Gastroesophageal sphincter (tissue), 4 donors: Measurements from ENCODE around the gene SOX12. TPM values are rescaled to one million over a fixed set of nuclear protein-coding genes. Genes with fewer than 3 reads are reported as not detected.
"Not testable (repeated sequence)": the region's sequence is repeated elsewhere in the genome, so short reads cannot be mapped to it uniquely, and the experiment has no call there.

Source experiments
- ATAC-seq: fragments of 150-250 bp; one replicate; pipeline ENCODE4 v1.9.1; 2016; ENCODE audit warnings: mild to moderate bottlenecking, moderate library complexity
- H3K27ac ChIP-seq, 4 donors: fragments of 200-600 bp; sonication (generic) in 3 of 4; 1 replicate in 3 of 4; 2 replicates in 1 of 4; pipeline ENCODE4 v1.5.1; 2016 to 2019
- H3K27me3 ChIP-seq: fragments of 200-600 bp; sonication (generic); one replicate; pipeline ENCODE4 v1.5.1; 2019
- H3K36me3 ChIP-seq, 2 donors: fragments of 200-600 bp; sonication (generic); one replicate each; pipeline ENCODE4 v1.5.1; 2019; ENCODE audit warnings: control low read depth in 1 of 2
- H3K4me1 ChIP-seq, 3 donors: fragments of 200-600 bp; sonication (generic); 1 replicate in 2 of 3; 2 replicates in 1 of 3; pipeline ENCODE4 v1.5.1; 2016 to 2019; ENCODE audit warnings: control low read depth in 2 of 3
- H3K4me3 ChIP-seq, 2 donors: fragments of 200-600 bp; sonication (generic); one replicate each; pipeline ENCODE4 v1.5.1; 2019; ENCODE audit warnings: mild to moderate bottlenecking in 1 of 2, moderate library complexity in 1 of 2
- H3K9me3 ChIP-seq, 3 donors: fragments of 200-600 bp; sonication (generic); one replicate each; pipeline ENCODE4 v1.5.1; 2017 to 2019; ENCODE audit warnings: control low read depth in 2 of 3
- CTCF ChIP-seq, 4 experiments: fragments of 200-600 bp in 2 of 4; fragments of 450-650 bp in 2 of 4; sonication (generic) in 1 of 4; IDR thresholded peaks; one replicate each; pipeline ENCODE4 v1.5.1; 2017 to 2019; ENCODE audit warnings: antibody characterized with exemption in 4 of 4, mild to moderate bottlenecking in 2 of 4, moderate library complexity in 2 of 4
- EP300 ChIP-seq: sonication (generic); formaldehyde crosslinking; IDR thresholded peaks from one replicate; pipeline ENCODE4 v1.6.1; 2017; ENCODE audit warnings: antibody characterized with exemption, mild to moderate bottlenecking
- POLR2A ChIP-seq, 2 donors: fragments of 450-650 bp; IDR thresholded peaks; one replicate each; pipeline ENCODE4 v1.6.1; 2017; ENCODE audit warnings: antibody characterized with exemption in 2 of 2, mild to moderate bottlenecking in 2 of 2, moderate library complexity in 1 of 2
- POLR2AphosphoS5 ChIP-seq: sonication (generic); formaldehyde crosslinking; IDR thresholded peaks from one replicate; pipeline ENCODE4 v1.6.1; 2017; ENCODE audit warnings: antibody characterized with exemption
- WGBS, 2 donors: methylation state at CpG; one replicate each; pipeline ENCODE4 v1.1.5; 2018; ENCODE audit warnings: low coverage in 1 of 2; 5-methylcytosine and 5-hydroxymethylcytosine counted together
- total RNA-seq, 4 donors: library from RNA; depleted of rRNA; stranded (reverse); fragments of >200 nt; gene quantifications; one replicate each; pipeline ENCODE4 v1.1.0, GENCODE V29; 2016

Gene SOX12
- total RNA-seq, 4 donors from 2014 or later = 3.4 to 7.3 (median 5.9) TPM

GRCh38 chr20:376750-377149, 51.4 kb downstream of the SOX12 start:
- Histone ChIP-seq H3K27ac (no peak overlapping the region), H3K4me3 (no peak overlapping the region), H3K36me3 (no peaks in the 10 kb centered on the region), H3K4me1 (peaks cover 0 to 18% (median 3%) of the 10 kb centered on the region in 3 donors), H3K9me3 (no peaks in the 10 kb centered on the region), H3K27me3 (peaks cover 24% of the 10 kb centered on the region)
- ATAC-seq = no peak
- 72 to 84% methylated on average over 2 of the region's 2 CpGs for WGBS, 2 donors
- TF ChIP-seq POLR2AphosphoS5 (no peak), POLR2A (IDR thresholded peaks at IDR 0.05) (no peak), CTCF (IDR thresholded peaks at IDR 0.05) (no peak), EP300 (no peak)

- WGBS, 2 donors = 72 to 88% methylated on average over 5 to 12 of the region's 12 CpGs
- H3K4me1 ChIP-seq = peaks cover 0 to 21% (median 0%) of the 10 kb centered on the region in 3 donors
- H3K27me3 ChIP-seq = peaks cover 31% of the 10 kb centered on the region
These were observed 52.2 kb downstream of the SOX12 start for GRCh38 chr20:377578-377977.

GRCh38 chr20:378961-379336, 53.6 kb downstream of the SOX12 start:
- no peak overlapping the region for H3K4me3 ChIP-seq
- TF ChIP-seq CTCF (IDR thresholded peaks at IDR 0.05) (no peak), POLR2A (IDR thresholded peaks at IDR 0.05) (no peak), EP300 (no peak), POLR2AphosphoS5 (no peak)
- peaks cover 31% of the 10 kb centered on the region for H3K27me3 ChIP-seq
- ATAC-seq = no peak
- H3K9me3 ChIP-seq = no peaks in the 10 kb centered on the region
- H3K4me1 ChIP-seq = peaks cover 0 to 21% (median 0%) of the 10 kb centered on the region in 3 donors
- no peaks in the 10 kb centered on the region for H3K36me3 ChIP-seq
- 74 to 75% methylated on average over 4 to 5 of the region's 5 CpGs for WGBS, 2 donors
- no peak overlapping the region for H3K27ac ChIP-seq

More at GRCh38 chr20:377578-377977, 52.2 kb downstream of the SOX12 start:
- not testable (repeated sequence) for H3K27ac ChIP-seq, H3K4me3 ChIP-seq, ATAC-seq, H3K36me3 ChIP-seq, H3K9me3 ChIP-seq

Other genes starting within 250 kb of the SOX12 start
- gene DEFB125, start 237.9 kb upstream of the SOX12 start, total RNA-seq = not detected
- not detected for gene DEFB126, start 183.0 kb upstream of the SOX12 start, total RNA-seq
- not detected for gene DEFB127, start 168.1 kb upstream of the SOX12 start, total RNA-seq
- not detected for gene DEFB128, start 135.8 kb upstream of the SOX12 start, total RNA-seq
- not detected for gene DEFB129, start 98.3 kb upstream of the SOX12 start, total RNA-seq
- gene DEFB132, start 67.8 kb upstream of the SOX12 start, total RNA-seq = not detected
- 1 to 10 TPM in 2 of 4 donors, under 1 TPM in 2; 0.67 to 3.1 (median 1.3) TPM for gene C20orf96, start 34.8 kb upstream of the SOX12 start, total RNA-seq
- gene ZCCHC3, start 28.0 kb upstream of the SOX12 start, total RNA-seq = 10 to 100 TPM; 17.4 to 24.0 (median 21.4) TPM
- gene NRSN2, start 21.6 kb downstream of the SOX12 start, total RNA-seq = 10 to 100 TPM; 25.3 to 51.6 (median 30.2) TPM
- gene TRIB3, start 55.2 kb downstream of the SOX12 start, total RNA-seq = 1 to 10 TPM in 3 of 4 donors, under 1 TPM in 1; 0.31 to 5.6 (median 3.9) TPM
- gene RBCK1, start 82.7 kb downstream of the SOX12 start, total RNA-seq = 100 to 1,000 TPM in 1 of 4 donors, 10 to 100 TPM in 3; 50.9 to 111 (median 82.1) TPM
- 10 to 100 TPM; 39.6 to 51.2 (median 39.9) TPM for gene TBC1D20, start 137.0 kb downstream of the SOX12 start, total RNA-seq
- 100 to 1,000 TPM in 2 of 4 donors, 10 to 100 TPM in 2; 69.1 to 109 (median 92.2) TPM for gene CSNK2A1, start 218.2 kb downstream of the SOX12 start, total RNA-seq